Smooth muscle cell of the brain vasculature (primary cell): ENCODE measurements around the gene PPEF2.
"Not testable (repeated sequence)": the region's sequence is repeated elsewhere in the genome, so short reads cannot be mapped to it uniquely, and the experiment has no call there.

ENCODE experiments used
- DNase-seq: peaks from one replicate; pipeline ENCODE4 v3.0.0-alpha.2; 2012; ENCODE audit warnings: low read depth, low spot score

PPEF2 gene

DNA sequence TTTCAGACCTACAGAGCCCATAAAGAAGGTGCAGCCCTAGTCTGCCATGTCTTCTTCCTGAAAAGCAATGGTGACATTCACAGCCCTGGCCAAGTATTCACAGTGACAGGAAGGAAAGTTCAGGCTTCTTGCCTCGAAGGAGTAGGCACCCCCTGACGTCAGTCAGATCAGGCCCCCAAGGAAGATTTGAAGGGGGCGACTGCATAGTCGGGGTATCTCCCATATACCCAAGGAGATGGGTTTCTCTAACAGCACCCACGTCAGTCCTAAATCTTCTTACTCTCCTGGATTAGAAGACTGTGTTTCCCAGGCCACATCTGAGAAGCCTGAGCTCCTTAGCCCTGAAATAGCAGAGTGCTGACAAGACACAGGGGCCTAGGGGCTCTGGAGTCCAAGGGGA lies at the start of gene PPEF2:
Gene PPEF2 (minus strand): TSS at position 101 of the 400 bp plus-strand sequence. CDS start 6,127 bp downstream, outside the sequence.
- no peak for DNase-seq

DNA sequence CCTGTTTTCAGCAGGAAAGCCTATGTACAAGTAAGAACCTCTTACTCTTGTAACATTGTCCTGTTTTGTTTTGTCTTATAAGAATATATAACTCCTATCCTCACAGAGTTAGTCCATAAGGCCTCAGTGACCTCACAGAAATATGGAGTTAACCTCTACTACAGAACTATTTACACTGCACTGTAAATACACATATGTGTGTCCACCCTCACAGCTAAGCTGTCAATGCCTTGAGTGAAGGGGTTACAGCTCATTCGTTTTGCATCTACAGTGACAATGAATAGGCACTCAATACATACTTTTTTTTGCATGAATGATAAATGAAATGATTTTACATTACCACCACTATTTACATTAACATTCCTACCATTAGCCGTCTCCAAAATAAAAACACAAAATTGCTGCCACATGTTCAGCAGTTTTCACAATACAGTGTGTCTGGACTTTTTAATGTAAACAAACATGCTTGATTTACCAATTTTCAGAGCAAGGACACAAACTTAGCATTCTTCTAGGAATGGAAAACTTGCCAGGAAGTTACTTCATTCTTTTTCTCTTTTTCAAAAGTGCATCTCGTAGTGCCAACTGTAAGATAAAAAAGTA lies 48.1 kb upstream of the PPEF2 start:
- DNase-seq: no peak

DNA sequence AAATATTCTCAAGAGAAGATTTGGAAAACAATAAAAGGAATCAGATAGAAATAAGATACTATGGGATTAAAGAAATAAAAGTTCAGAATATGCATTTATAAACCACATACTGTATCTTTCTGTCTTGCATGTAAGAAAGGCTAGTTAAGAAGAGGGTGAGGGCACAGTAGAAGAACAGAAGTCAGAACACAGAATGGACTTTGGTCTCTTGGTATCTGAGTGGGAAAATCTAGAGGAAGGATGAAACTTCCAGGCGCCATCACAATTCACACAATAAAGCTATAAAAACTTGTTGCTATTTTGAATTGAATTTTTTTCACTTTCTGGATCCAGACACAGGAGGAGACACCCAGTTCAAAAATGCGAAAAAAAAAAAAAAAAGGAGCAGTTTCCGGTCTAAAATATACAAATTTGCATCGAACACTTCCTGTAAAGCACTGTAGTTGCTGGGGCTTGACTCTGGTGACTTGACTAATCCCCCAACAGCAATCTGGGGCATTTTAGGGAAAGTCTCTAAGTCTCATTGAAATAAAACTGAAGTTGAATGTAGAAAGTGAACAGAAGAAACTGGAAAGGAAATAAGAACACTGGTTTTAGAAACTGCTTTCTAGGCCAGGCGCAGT lies 46.7 kb upstream of the PPEF2 start:
- DNase-seq: no peak

- DNase-seq: no peak
Observed at GRCh38 chr4:75940692-75941253, 38.5 kb upstream of the PPEF2 start, which contains the start of gene NAAA. Gene NAAA, minus strand, starts transcription at chr4:75941013. Its CDS starts 64 bp downstream, at chr4:75940949.

GRCh38 chr4:75939890-75940691 lies 37.8 kb upstream of the PPEF2 start:
- no peak for DNase-seq

GRCh38 chr4:75935628-75936027 lies 33.4 kb upstream of the PPEF2 start:
- DNase-seq: no peak

DNA sequence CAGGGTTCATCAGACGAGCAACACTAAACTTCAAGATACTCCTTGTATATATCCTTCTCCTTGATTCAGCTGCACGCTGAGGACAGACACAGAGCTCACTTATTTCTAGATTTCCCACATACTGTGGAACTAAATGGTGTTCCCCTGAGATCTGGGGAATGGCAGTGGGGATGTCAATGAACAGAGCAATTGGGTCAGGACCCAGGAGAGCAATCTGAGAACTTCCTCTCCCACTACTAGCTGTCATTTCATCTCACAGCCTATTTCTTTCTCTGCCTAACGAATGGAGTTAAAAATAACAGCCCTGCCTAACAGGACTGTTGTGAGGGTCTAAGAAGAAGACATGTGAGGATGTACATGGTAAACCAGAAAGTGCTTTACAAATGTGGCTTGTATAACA lies 27.9 kb upstream of the PPEF2 start:
- no peak for DNase-seq

DNA sequence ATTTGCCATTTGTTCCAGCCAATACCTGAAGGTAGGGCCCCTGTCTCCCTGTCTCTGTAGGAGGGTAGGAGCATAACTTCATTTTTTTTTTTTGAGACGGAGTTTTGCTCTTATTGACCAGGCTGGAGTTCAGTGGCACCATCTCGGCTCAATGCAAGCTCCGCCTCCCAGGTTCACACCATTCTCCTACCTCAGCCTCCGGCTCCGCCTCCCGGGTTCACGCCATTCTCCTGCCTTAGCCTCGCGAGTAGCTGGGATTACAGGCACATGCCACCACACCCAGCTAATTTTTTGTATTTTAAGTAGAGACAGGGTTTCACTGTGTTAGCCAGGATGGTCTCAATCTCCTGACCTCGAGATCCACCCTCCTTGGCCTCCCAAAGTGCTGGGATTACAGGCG lies 22.7 kb upstream of the PPEF2 start:
- not testable (repeated sequence) for DNase-seq

GRCh38 chr4:75924309-75924827 lies 22.1 kb upstream of the PPEF2 start:
- DNase-seq: no peak

- DNase-seq: no peak
Observed at GRCh38 chr4:75922588-75922987, 20.3 kb upstream of the PPEF2 start.

DNA sequence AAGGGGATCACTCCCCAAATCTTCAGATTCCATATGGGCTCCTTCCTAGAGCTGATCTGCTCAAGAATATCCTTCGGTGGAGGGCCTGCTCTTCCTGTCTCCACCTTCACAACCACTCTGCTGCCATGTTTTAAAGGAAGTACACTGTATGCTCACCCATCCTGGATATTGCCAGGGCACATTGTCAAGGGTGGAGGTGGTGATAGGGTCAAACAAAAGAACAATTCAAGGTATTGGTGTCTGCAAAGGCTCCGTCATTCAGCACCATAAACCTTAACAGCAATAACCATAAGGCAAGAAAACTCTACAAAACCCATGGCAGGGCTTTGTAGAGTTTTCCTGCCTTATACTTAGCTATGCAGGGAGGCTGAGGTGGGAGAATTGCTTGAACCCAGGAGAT lies 19.7 kb upstream of the PPEF2 start:
- no peak for DNase-seq

DNA sequence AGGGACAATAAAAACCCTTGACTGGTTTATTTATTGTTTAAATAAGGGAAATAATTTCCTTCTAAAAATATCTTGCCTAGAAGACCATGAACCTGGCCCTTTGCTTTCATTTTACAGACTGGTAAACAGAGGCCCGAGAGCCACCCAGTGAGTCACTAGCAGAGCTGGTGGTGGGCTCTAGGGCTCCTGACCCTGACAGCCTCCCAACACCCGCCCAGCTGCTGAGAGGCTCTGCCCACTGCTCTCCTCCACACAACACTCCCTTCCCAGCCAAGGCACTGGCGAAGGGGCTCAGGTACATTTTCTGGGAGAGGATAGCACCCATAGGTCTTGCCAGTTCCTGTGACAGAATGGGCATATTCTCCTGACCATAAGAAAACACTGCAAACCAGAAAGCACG lies 18.1 kb upstream of the PPEF2 start:
- DNase-seq: no peak

DNA sequence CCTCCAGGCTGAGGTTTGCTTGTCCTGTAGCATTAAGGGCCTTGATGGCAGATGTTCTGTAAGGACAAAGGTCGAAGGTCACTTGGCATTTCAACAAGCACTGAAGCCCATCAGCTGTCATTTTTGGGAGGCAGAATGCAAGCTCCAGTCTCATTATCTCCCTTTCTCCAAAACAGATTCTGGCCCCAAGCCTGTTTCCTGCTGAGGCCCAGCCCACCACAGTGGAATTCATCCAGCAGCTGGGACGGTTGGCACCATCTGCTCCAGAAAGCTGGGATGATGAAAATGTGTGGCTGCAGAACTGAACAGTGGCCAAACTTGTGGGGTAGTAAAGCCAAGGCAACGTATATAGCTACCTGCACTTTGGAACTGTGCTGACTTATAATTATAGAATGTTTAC lies 17.7 kb upstream of the PPEF2 start:
- DNase-seq: no peak

DNA sequence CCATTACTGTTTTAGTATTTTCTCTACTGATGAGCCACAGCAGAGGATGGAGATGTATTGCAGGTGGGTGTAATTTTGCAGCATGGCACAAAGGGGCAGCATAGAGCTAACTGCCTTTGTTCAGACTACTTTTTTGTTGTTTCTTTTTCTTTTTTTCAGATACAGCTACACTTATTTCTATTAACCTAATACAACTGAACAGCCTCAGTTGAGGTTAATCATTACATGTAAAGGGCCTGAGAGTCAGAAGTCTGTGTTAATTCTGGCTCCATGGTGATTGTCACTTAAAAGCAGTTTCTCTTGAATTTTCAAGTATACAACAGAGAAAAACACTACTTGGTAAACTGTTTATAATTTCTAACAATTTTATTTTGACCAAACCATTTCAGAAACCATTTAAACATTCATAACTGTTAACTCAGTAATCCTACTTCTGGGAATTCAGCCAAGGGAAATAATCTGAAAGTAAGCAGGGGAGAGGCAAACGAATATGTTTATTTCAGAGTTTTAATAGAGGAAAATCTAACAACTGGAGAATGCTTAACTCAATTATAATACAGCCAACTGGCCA lies 13.9 kb upstream of the PPEF2 start:
- DNase-seq: no peak

DNA sequence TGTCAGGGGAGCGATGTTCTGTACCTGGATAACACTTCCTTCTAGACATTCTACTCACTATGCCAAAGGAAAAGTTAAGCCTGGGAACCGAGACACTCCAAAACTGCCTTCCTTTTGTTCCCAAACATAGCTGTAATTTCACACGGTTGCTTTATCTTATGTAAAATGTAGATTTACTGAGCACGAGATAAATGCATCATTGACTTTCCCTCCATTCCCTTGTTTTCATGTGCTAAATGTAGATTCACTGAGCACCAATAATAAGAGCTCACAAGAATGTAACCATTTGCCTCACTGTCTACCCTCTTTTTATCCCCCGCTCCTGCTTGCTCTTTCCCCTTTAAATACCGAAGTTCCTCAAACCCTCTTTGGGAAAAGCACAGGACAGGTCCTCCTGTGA lies 10.7 kb upstream of the PPEF2 start:
- DNase-seq: no peak

GRCh38 chr4:75910831-75911230 lies 8.6 kb upstream of the PPEF2 start:
- DNase-seq: not testable (repeated sequence)

GRCh38 chr4:75909405-75909804 lies 7.2 kb upstream of the PPEF2 start:
- DNase-seq: no peak

GRCh38 chr4:75908555-75908954 lies 6.3 kb upstream of the PPEF2 start:
- no peak for DNase-seq

GRCh38 chr4:75907966-75908365 lies 5.7 kb upstream of the PPEF2 start:
- no peak for DNase-seq

GRCh38 chr4:75904076-75904475 lies 1.8 kb upstream of the PPEF2 start:
- DNase-seq: no peak

- no peak for DNase-seq
Observed at GRCh38 chr4:75898536-75898935, 3.7 kb downstream of the PPEF2 start.
